PFSK-1 (cell line): ENCODE results near the gene TSPAN2.

ENCODE experiments used
- FOXP2 ChIP-seq: optimal IDR thresholded peaks from 2 replicates; pipeline ENCODE3; 2011; ENCODE audit warnings: borderline replicate concordance, control low read depth, inconsistent platforms; ENCODE audit not compliant: insufficient read depth; ENCODE audit errors: extremely low read length, extremely low read depth
- POLR2AphosphoS5 ChIP-seq: IDR thresholded peaks from 2 replicates; pipeline ENCODE4 v1.6.1; 2012; ENCODE audit warnings: low read depth, mild to moderate bottlenecking, control low read depth, low read length, moderate library complexity
- REST ChIP-seq, 2 experiments: IDR thresholded peaks; 2 replicates each; pipeline versions ENCODE4 v1.6.1 to v1.8.0; 2011 to 2012; ENCODE audit warnings: low read depth in 2 of 2, low read length in 2 of 2, control low read depth in 1 of 2, inconsistent platforms in 1 of 2, mild to moderate bottlenecking in 1 of 2, moderate library complexity in 1 of 2; ENCODE audit not compliant: insufficient read depth in 1 of 2
- SIN3A ChIP-seq: IDR thresholded peaks from 2 replicates; pipeline ENCODE4 v1.6.1; 2012; ENCODE audit warnings: mild to moderate bottlenecking, low read length, moderate library complexity, borderline replicate concordance; ENCODE audit not compliant: insufficient read depth
- TAF1 ChIP-seq: IDR thresholded peaks from 2 replicates; pipeline ENCODE4 v1.6.1; 2012; ENCODE audit warnings: low read length, control low read depth, borderline replicate concordance; ENCODE audit not compliant: insufficient read depth

The TSPAN2 gene

GRCh38 chr1:115064461-115064860 lies 24.8 kb downstream of the TSPAN2 start:
- no peak for TF ChIP-seq SIN3A
- no peak for TF ChIP-seq FOXP2
- TF ChIP-seq TAF1: no peak
- no peak for TF ChIP-seq REST (IDR thresholded peaks at IDR 0.05; ENCODE audit: insufficient read depth in 1 of 2, low read depth in 2 of 2, low read length in 2 of 2)
- TF ChIP-seq POLR2AphosphoS5: no peak

- TF ChIP-seq FOXP2 (no peak), TAF1 (no peak), POLR2AphosphoS5 (no peak), SIN3A (no peak), REST (IDR thresholded peaks at IDR 0.05; ENCODE audit: insufficient read depth in 1 of 2, low read depth in 2 of 2, low read length in 2 of 2) (no peak)
These were observed 25.9 kb downstream of the TSPAN2 start for GRCh38 chr1:115063228-115063901.

- TF ChIP-seq SIN3A (no peak), POLR2AphosphoS5 (no peak), REST (IDR thresholded peaks at IDR 0.05; ENCODE audit: insufficient read depth in 1 of 2, low read depth in 2 of 2, low read length in 2 of 2) (no peak)
These were observed 26.7 kb downstream of the TSPAN2 start for GRCh38 chr1:115062542-115063004.

GRCh38 chr1:115060501-115060900 lies 28.8 kb downstream of the TSPAN2 start:
- TF ChIP-seq REST (IDR thresholded peaks at IDR 0.05; ENCODE audit: insufficient read depth in 1 of 2, low read depth in 2 of 2, low read length in 2 of 2) (peak; percentile 60 to 88; a peak in 3 of 4 replicates), FOXP2 (no peak)

GRCh38 chr1:115059316-115059715 lies 30.0 kb downstream of the TSPAN2 start:
- TF ChIP-seq FOXP2 (no peak), TAF1 (no peak), SIN3A (no peak)
